ENCODE measurements around the gene ZNF385A. TPM values are rescaled to one million over a fixed set of nuclear protein-coding genes. Genes with fewer than 3 reads are reported as not detected.

ZNF385A gene
- total RNA-seq, 2 experiments from 2014 or later = 0.38 to 1.2 TPM

GRCh38 chr12:54412786-54413185, 28.3 kb upstream of the ZNF385A start:
- DNase-seq = no peak
- Mint-ChIP-seq H3K9me3 (no peaks in the 10 kb centered on the region), H3K36me3 (ENCODE audit: low read depth) (peaks cover 58% of the 10 kb centered on the region), H3K27ac (peak overlapping the region; percentile 91), H3K27me3 (no peaks in the 10 kb centered on the region), H3K4me1 (peaks cover 70% of the 10 kb centered on the region), H3K4me3 (peak overlapping the region; percentile 72)
- ChIA-PET POLR2A (interaction anchor here (0.7 to 5.9 kb wide), 14 partner anchors 9 to 1518 kb away, joined by 3 to 52 read pairs (median 8); partner anchors contain the start of genes DGKA, HNRNPA1 and NCKAP1L), CTCF (interaction anchor here (1.0 to 11.8 kb wide), 8 partner anchors 12 to 196 kb away, joined by 3 to 282 read pairs (median 6); no protein-coding TSS in a partner anchor)

GRCh38 chr12:54412348-54412747, 27.8 kb upstream of the ZNF385A start:
- Mint-ChIP-seq H3K36me3 (ENCODE audit: low read depth) (peaks cover 59% of the 10 kb centered on the region), H3K27me3 (no peaks in the 10 kb centered on the region), H3K9me3 (no peaks in the 10 kb centered on the region), H3K4me3 (peak overlapping the region; percentile 72), H3K4me1 (peaks cover 67% of the 10 kb centered on the region), H3K27ac (peak overlapping the region; percentile 91)
- CTCF ChIA-PET = interaction anchor here (1.0 to 11.8 kb wide), 9 partner anchors 11 to 196 kb away, joined by 3 to 282 read pairs (median 6); no protein-coding TSS in a partner anchor
- POLR2A ChIA-PET = interaction anchor here (1.0 to 5.9 kb wide), 13 partner anchors 8 to 1518 kb away, joined by 3 to 52 read pairs (median 8); partner anchors contain the start of genes DGKA, HNRNPA1 and NCKAP1L
- no peak for DNase-seq

- POLR2A ChIA-PET = interaction anchor here (0.9 to 5.9 kb wide), 12 partner anchors 10 to 131 kb away, joined by 3 to 52 read pairs (median 6); partner anchors contain the start of genes CBX5 and HNRNPA1
- Mint-ChIP-seq H3K4me1 (peaks cover 68% of the 10 kb centered on the region), H3K9me3 (no peaks in the 10 kb centered on the region), H3K27me3 (no peaks in the 10 kb centered on the region), H3K27ac (peak overlapping the region; percentile 91), H3K4me3 (peak overlapping the region; percentile 72), H3K36me3 (ENCODE audit: low read depth) (peaks cover 60% of the 10 kb centered on the region)
- peak; percentile 75 for DNase-seq
- CTCF ChIA-PET = interaction anchor here (0.5 to 11.8 kb wide), 11 partner anchors 9 to 195 kb away, joined by 3 to 282 read pairs (median 4); no protein-coding TSS in a partner anchor
Observed at GRCh38 chr12:54411391-54412241, 27.1 kb upstream of the ZNF385A start.

- Mint-ChIP-seq H3K4me1 (peaks cover 51% of the 10 kb centered on the region), H3K27ac (no peak overlapping the region), H3K36me3 (ENCODE audit: low read depth) (peaks cover 75% of the 10 kb centered on the region), H3K27me3 (no peaks in the 10 kb centered on the region), H3K4me3 (no peak overlapping the region), H3K9me3 (no peaks in the 10 kb centered on the region)
- no peak for DNase-seq
- ChIA-PET POLR2A (interaction anchor here (0.7 kb wide), 1 partner anchor 10 kb away, joined by 3 read pairs; no protein-coding TSS in a partner anchor), CTCF (interaction anchor here (1.2 to 2.4 kb wide), 3 partner anchors 10 to 30 kb away, joined by 3 to 16 read pairs (median 6); no protein-coding TSS in a partner anchor)
Observed at GRCh38 chr12:54409267-54409666, 24.7 kb upstream of the ZNF385A start.

GRCh38 chr12:54407183-54407905, 22.8 kb upstream of the ZNF385A start:
- H3K4me1 Mint-ChIP-seq = peaks cover 33% of the 10 kb centered on the region
- ChIA-PET POLR2A (interaction anchor here (1.2 kb wide), 1 partner anchor 21 kb away, joined by 3 read pairs; no protein-coding TSS in a partner anchor), CTCF (interaction anchor here (2.4 kb wide), 1 partner anchor 8 kb away, joined by 16 read pairs; no protein-coding TSS in a partner anchor)
- H3K27me3 Mint-ChIP-seq = no peaks in the 10 kb centered on the region
- DNase-seq = no peak
- no peaks in the 10 kb centered on the region for H3K9me3 Mint-ChIP-seq
- H3K27ac Mint-ChIP-seq = peak overlapping the region; percentile 40
- peaks cover 80% of the 10 kb centered on the region for H3K36me3 Mint-ChIP-seq (ENCODE audit: low read depth)
- no peak overlapping the region for H3K4me3 Mint-ChIP-seq

- Mint-ChIP-seq H3K9me3 (no peaks in the 10 kb centered on the region), H3K4me3 (no peak overlapping the region), H3K36me3 (ENCODE audit: low read depth) (peaks cover 89% of the 10 kb centered on the region), H3K4me1 (peaks cover 19% of the 10 kb centered on the region), H3K27ac (no peak overlapping the region), H3K27me3 (no peaks in the 10 kb centered on the region)
- no peak for DNase-seq
- POLR2A ChIA-PET = no interaction called here
- CTCF ChIA-PET = interaction anchor here (0.7 to 12.1 kb wide), 4 partner anchors 10 to 40 kb away, joined by 4 to 481 read pairs (median 204); partner anchors contain the start of gene ITGA5
Observed at GRCh38 chr12:54405573-54405972, 21.0 kb upstream of the ZNF385A start.

- no peaks in the 10 kb centered on the region for H3K9me3 Mint-ChIP-seq
- peaks cover 91% of the 10 kb centered on the region for H3K36me3 Mint-ChIP-seq (ENCODE audit: low read depth)
- H3K27ac Mint-ChIP-seq = no peak overlapping the region
- ChIA-PET CTCF (interaction anchor here (8.3 to 12.1 kb wide), 3 partner anchors 11 to 41 kb away, joined by 125 to 481 read pairs (median 282); partner anchors contain the start of gene ITGA5), POLR2A (interaction anchor here (1.5 kb wide), 1 partner anchor 8 kb away, joined by 7 read pairs; no protein-coding TSS in a partner anchor)
- H3K4me1 Mint-ChIP-seq = peaks cover 19% of the 10 kb centered on the region
- DNase-seq = no peak
- H3K4me3 Mint-ChIP-seq = no peak overlapping the region
- H3K27me3 Mint-ChIP-seq = no peaks in the 10 kb centered on the region
Observed at GRCh38 chr12:54405106-54405505, 20.6 kb upstream of the ZNF385A start.

GRCh38 chr12:54404061-54405004, 19.8 kb upstream of the ZNF385A start:
- peak; percentile 62 for DNase-seq
- CTCF ChIA-PET = interaction anchor here (0.6 to 12.1 kb wide), 9 partner anchors 9 to 135 kb away, joined by 3 to 481 read pairs (median 5); partner anchors contain the start of genes ITGA5 and NCKAP1L
- peak overlapping the region; percentile 52 for H3K27ac Mint-ChIP-seq
- peaks cover 91% of the 10 kb centered on the region for H3K36me3 Mint-ChIP-seq (ENCODE audit: low read depth)
- no peak overlapping the region for H3K4me3 Mint-ChIP-seq
- POLR2A ChIA-PET = interaction anchor here (1.5 kb wide), 1 partner anchor 8 kb away, joined by 7 read pairs; no protein-coding TSS in a partner anchor
- peaks cover 19% of the 10 kb centered on the region for H3K4me1 Mint-ChIP-seq
- no peaks in the 10 kb centered on the region for H3K27me3 Mint-ChIP-seq
- H3K9me3 Mint-ChIP-seq = no peaks in the 10 kb centered on the region

- no peak overlapping the region for H3K4me3 Mint-ChIP-seq
- no peak overlapping the region for H3K27ac Mint-ChIP-seq
- H3K4me1 Mint-ChIP-seq = peaks cover 22% of the 10 kb centered on the region
- no peak for DNase-seq
- H3K9me3 Mint-ChIP-seq = no peaks in the 10 kb centered on the region
- POLR2A ChIA-PET = interaction anchor here (1.0 to 4.8 kb wide), 4 partner anchors 11 to 27 kb away, joined by 3 to 52 read pairs (median 3); no protein-coding TSS in a partner anchor
- peaks cover 87% of the 10 kb centered on the region for H3K36me3 Mint-ChIP-seq (ENCODE audit: low read depth)
- no peaks in the 10 kb centered on the region for H3K27me3 Mint-ChIP-seq
- CTCF ChIA-PET = interaction anchor here (1.6 to 12.1 kb wide), 6 partner anchors 8 to 97 kb away, joined by 5 to 481 read pairs (median 82); partner anchors contain the start of genes ITGA5 and NCKAP1L
Observed at GRCh38 chr12:54401119-54401518, 16.6 kb upstream of the ZNF385A start.

GRCh38 chr12:54398995-54399793, 14.7 kb upstream of the ZNF385A start:
- peaks cover 87% of the 10 kb centered on the region for H3K36me3 Mint-ChIP-seq (ENCODE audit: low read depth)
- no peaks in the 10 kb centered on the region for H3K9me3 Mint-ChIP-seq
- H3K4me1 Mint-ChIP-seq = peaks cover 27% of the 10 kb centered on the region
- peak; percentile 89 for DNase-seq
- H3K4me3 Mint-ChIP-seq = no peak overlapping the region
- ChIA-PET POLR2A (interaction anchor here (0.9 to 4.8 kb wide), 13 partner anchors 9 to 570 kb away, joined by 3 to 52 read pairs (median 4); partner anchors contain the start of genes HNRNPA1 and NCKAP1L), CTCF (interaction anchor here (0.6 to 12.1 kb wide), 47 partner anchors 10 to 434 kb away, joined by 3 to 481 read pairs (median 4); partner anchors contain the start of genes COPZ1, HNRNPA1, ITGA5 and NCKAP1L)
- H3K27ac Mint-ChIP-seq = no peak overlapping the region
- no peaks in the 10 kb centered on the region for H3K27me3 Mint-ChIP-seq

All from activated CD4-positive, alpha-beta memory T cell treated with anti-CD3 and anti-CD28 coated beads, Interleukin-2, amount 10 ng/mL, durations not matched to agents 7 days and 5 days (primary cell).